B cell (primary cell): ENCODE measurements around the gene PPP1R27. TPM values are rescaled to one million over a fixed set of nuclear protein-coding genes. Genes with fewer than 3 reads are reported as not detected.

ENCODE experiments used
- ATAC-seq: fragments of 200-7000 bp; cut with Tn5 transposase; one replicate; pipeline ENCODE4 v1.10.0; 2021; ENCODE audit warnings: low read depth, mild to moderate bottlenecking, moderate number of reproducible peaks, moderate library complexity
- CTCF ChIA-PET: fragments of 350-600 bp; sonication (Branson Sonifier 250); formaldehyde crosslinking; loops from one replicate; lab custom pipeline; 2021; ENCODE audit warnings: antibody characterized with exemption, inconsistent platforms; lab: Charles Lee
- POLR2A ChIA-PET: fragments of 350-600 bp; sonication (Branson Sonifier 250); formaldehyde crosslinking; loops from one replicate; lab custom pipeline; 2021; ENCODE audit warnings: antibody characterized with exemption; lab: Charles Lee
- DNase-seq: peaks from one replicate; pipeline ENCODE4 v3.0.0; 2013
- H2AFZ ChIP-seq: 2 replicates; pipeline ENCODE4 v1.6.1; 2012; ENCODE audit warnings: mild to moderate bottlenecking, low read depth, low read length; ENCODE audit not compliant: insufficient read depth, poor library complexity, severe bottlenecking
- H3K27ac ChIP-seq, 2 donors: 1 replicate in 1 of 2; 2 replicates in 1 of 2; pipeline ENCODE4 v1.5.1; 2012 to 2013; ENCODE audit warnings: low read length in 2 of 2, mild to moderate bottlenecking in 2 of 2, moderate library complexity in 1 of 2
- H3K27me3 ChIP-seq, 4 experiments: fragments of 200-600 bp in 1 of 4; sonication (generic) in 1 of 4; replicated peaks in 1 of 4; 1 replicate in 2 of 4; 2 replicates in 2 of 4; pipeline versions ENCODE4 v1.6.1 to v1.7.0; 2013 to 2016; ENCODE audit warnings: low read length in 3 of 4, mild to moderate bottlenecking in 2 of 4, mixed read lengths in 1 of 4, moderate library complexity in 1 of 4; ENCODE audit not compliant: insufficient read depth in 4 of 4, control insufficient read depth in 3 of 4; ENCODE audit errors: control extremely low read depth in 1 of 4
- H3K36me3 ChIP-seq, 2 experiments: replicated peaks in 1 of 2; 1 replicate in 1 of 2; 2 replicates in 1 of 2; pipeline versions ENCODE4 v1.6.1 to v1.7.1; 2013; ENCODE audit warnings: low read length in 1 of 2; ENCODE audit not compliant: insufficient read depth in 2 of 2, control insufficient read depth in 1 of 2; ENCODE audit errors: control extremely low read depth in 1 of 2, extremely low read depth in 1 of 2
- H3K4me1 ChIP-seq, 2 donors: fragments of 200-600 bp in 1 of 2; sonication (generic) in 1 of 2; 1 replicate in 1 of 2; 2 replicates in 1 of 2; pipeline versions ENCODE4 v1.5.1 to v1.6.1; 2013 to 2017; ENCODE audit warnings: low read length in 2 of 2; ENCODE audit not compliant: control insufficient read depth in 2 of 2, insufficient read depth in 2 of 2
- H3K4me2 ChIP-seq: replicated peaks from 2 replicates; pipeline ENCODE3; 2012; ENCODE audit warnings: mild to moderate bottlenecking, low read depth, low read length; ENCODE audit not compliant: poor library complexity, severe bottlenecking
- H3K4me3 ChIP-seq, 5 experiments: fragments of 200-600 bp in 1 of 5; sonication (generic) in 1 of 5; 1 replicate in 3 of 5; 2 replicates in 2 of 5; pipeline versions ENCODE4 v1.5.1 to v1.7.0; 2011 to 2016; ENCODE audit warnings: low read length in 4 of 5, mild to moderate bottlenecking in 4 of 5, low read depth in 2 of 5, control low read depth in 1 of 5, moderate library complexity in 1 of 5; ENCODE audit not compliant: insufficient read depth in 1 of 5; ENCODE audit errors: control extremely low read depth in 1 of 5, extremely low read depth in 1 of 5
- H3K79me2 ChIP-seq: fragments of 200-600 bp; sonication (generic); one replicate; pipeline ENCODE4 v1.6.0; 2016; ENCODE audit warnings: low read length; ENCODE audit not compliant: control insufficient read depth, insufficient read depth
- H3K9ac ChIP-seq: fragments of 200-600 bp; sonication (generic); 2 replicates; pipeline ENCODE4 v1.6.1; 2017; ENCODE audit warnings: mild to moderate bottlenecking, low read length, moderate library complexity
- H3K9me3 ChIP-seq, 3 donors: one replicate each; pipeline versions ENCODE4 v1.6.1 to v1.7.1; 2013; ENCODE audit warnings: low read length in 2 of 3; ENCODE audit not compliant: control insufficient read depth in 2 of 3, insufficient read depth in 1 of 3; ENCODE audit errors: control extremely low read depth in 1 of 3
- H4K20me1 ChIP-seq: 2 replicates; pipeline ENCODE4 v1.6.0; 2012; ENCODE audit warnings: mild to moderate bottlenecking, low read length; ENCODE audit not compliant: insufficient read depth, control insufficient read depth, poor library complexity, severe bottlenecking
- H3K27ac Mint-ChIP-seq: one replicate; pipeline ENCODE4 v1.8.0; 2021; ENCODE audit warnings: mixed read lengths
- H3K27me3 Mint-ChIP-seq: one replicate; pipeline ENCODE4 v1.8.0; 2021; ENCODE audit warnings: mixed read lengths
- H3K4me1 Mint-ChIP-seq: one replicate; pipeline ENCODE4 v1.8.0; 2021; ENCODE audit warnings: mixed read lengths
- H3K4me3 Mint-ChIP-seq: one replicate; pipeline ENCODE4 v1.8.0; 2021; ENCODE audit warnings: mixed read lengths
- H3K9me3 Mint-ChIP-seq: one replicate; pipeline ENCODE4 v1.8.0; 2022; ENCODE audit warnings: mixed read lengths; ENCODE audit not compliant: insufficient read depth
- CTCF ChIP-seq: fragments of 200-600 bp; IDR thresholded peaks from one replicate; pipeline ENCODE4 v1.8.0; 2022; ENCODE audit warnings: antibody characterized with exemption, mild to moderate bottlenecking
- EZH2 ChIP-seq: IDR thresholded peaks from 2 replicates; pipeline ENCODE4 v1.6.1; 2012; ENCODE audit warnings: borderline replicate concordance, low read depth, mild to moderate bottlenecking, moderate library complexity, low read length; ENCODE audit not compliant: insufficient read depth, poor library complexity, severe bottlenecking
- WGBS: methylation state at CpG from one replicate; pipeline ENCODE4 v1.1.5; 2013; ENCODE audit warnings: missing lambda C conversion rate; ENCODE audit not compliant: insufficient coverage; 5-methylcytosine and 5-hydroxymethylcytosine counted together
- intact Hi-C: fragments of 100-400 bp; cut with micrococcal nuclease; formaldehyde crosslinking; loops from one replicate; pipeline ENCODE4 v1.10.0; 2022
- polyA plus RNA-seq: library from polyadenylated mRNA; depleted of rRNA; stranded (reverse); fragments of >200 nt; gene quantifications from 2 replicates; pipeline ENCODE4 v1.2.3, GENCODE V29; 2012
- total RNA-seq, 2 donors: library from RNA; stranded (reverse); fragments of 120-200 nt in 1 of 2; gene quantifications; 1 replicate in 1 of 2; 2 replicates in 1 of 2; pipeline versions ENCODE4 v1.2.3 to v1.2.4, GENCODE V29; 2013 to 2022

The PPP1R27 gene
- total and polyA plus RNA-seq, 2 donors (not counting 1 experiment from before 2014, with no cell fraction given) = not detected

- Histone ChIP-seq H3K4me1 (peaks cover 0 to 4% of the 10 kb centered on the region in 2 donors), H3K9ac (no peak overlapping the region), H3K27ac (no peak overlapping the region), H4K20me1 (no peaks in the 10 kb centered on the region), H3K4me2 (peak overlapping the region; percentile 25), H2AFZ (no peak overlapping the region), H3K79me2 (no peaks in the 10 kb centered on the region), H3K27me3 (peaks cover 0 to 48% (median 12%) of the 10 kb centered on the region in 4 experiments), H3K4me3 (no peak overlapping the region), H3K36me3 (no peaks in the 10 kb centered on the region), H3K9me3 (peaks cover 0 to 14% (median 0%) of the 10 kb centered on the region in 3 donors)
- no peak overlapping the region for H3K4me3 Mint-ChIP-seq
- peak overlapping the region; percentile 15 for H3K27ac Mint-ChIP-seq
- WGBS = 30% methylated on average over 26 of the region's 26 CpGs
- TF ChIP-seq CTCF = no peak
- no peak for TF ChIP-seq EZH2
- intact Hi-C loops = no loop called here
- POLR2A ChIA-PET = no interaction called here
- CTCF ChIA-PET = no interaction called here
- peaks cover 5% of the 10 kb centered on the region for H3K4me1 Mint-ChIP-seq
- DNase-seq (no peak), ATAC-seq (no peak)
- H3K9me3 Mint-ChIP-seq = no peaks in the 10 kb centered on the region
- H3K27me3 Mint-ChIP-seq = peaks cover 34% of the 10 kb centered on the region
These were observed 31.8 kb downstream of the PPP1R27 start for GRCh38 chr17:81802856-81803643.

GRCh38 chr17:81802048-81802758 lies 32.6 kb downstream of the PPP1R27 start:
- peaks cover 34% of the 10 kb centered on the region for H3K27me3 Mint-ChIP-seq
- DNase-seq (no peak), ATAC-seq (no peak)
- no peaks in the 10 kb centered on the region for H3K79me2 ChIP-seq
- intact Hi-C loops = no loop called here
- H3K9me3 ChIP-seq = peaks cover 0 to 14% (median 0%) of the 10 kb centered on the region in 3 donors
- peak overlapping the region; percentile 15 for H3K27ac Mint-ChIP-seq
- H3K4me3 ChIP-seq = no peak overlapping the region
- no peaks in the 10 kb centered on the region for H3K36me3 ChIP-seq
- H3K27me3 ChIP-seq = peaks cover 0 to 48% (median 12%) of the 10 kb centered on the region in 4 experiments
- H3K9me3 Mint-ChIP-seq = no peaks in the 10 kb centered on the region
- H3K4me2 ChIP-seq = no peak overlapping the region
- H3K4me1 ChIP-seq = peaks cover 0 to 4% of the 10 kb centered on the region in 2 donors
- H3K4me1 Mint-ChIP-seq = peaks cover 5% of the 10 kb centered on the region
- H4K20me1 ChIP-seq = no peaks in the 10 kb centered on the region
- ChIA-PET POLR2A (no interaction called here), CTCF (no interaction called here)
- no peak overlapping the region for H3K27ac ChIP-seq
- 94% methylated on average over 9 of the region's 9 CpGs for WGBS
- H3K9ac ChIP-seq = no peak overlapping the region
- H2AFZ ChIP-seq = no peak overlapping the region
- no peak overlapping the region for H3K4me3 Mint-ChIP-seq
- no peak for TF ChIP-seq EZH2
- no peak for TF ChIP-seq CTCF
